Muscle of arm (tissue), 12 donors: Measurements from ENCODE around the gene IGF2BP3. TPM values are rescaled to one million over a fixed set of nuclear protein-coding genes. Genes with fewer than 3 reads are reported as not detected.

Source experiments
- DNase-seq: peaks from one replicate; pipeline ENCODE4 v3.0.0-alpha.2; 2013
- polyA plus RNA-seq, 12 donors: library from polyadenylated mRNA; unstranded; fragments of 120-200 nt; gene quantifications; one replicate each; pipeline ENCODE4 v1.2.1, GENCODE V29; 2013; ENCODE audit not compliant: insufficient read length in 12 of 12

Gene IGF2BP3
- polyA plus RNA-seq, 12 donors, result 22.1 to 57.4 (median 34.1) TPM; not detected in 1

DNA sequence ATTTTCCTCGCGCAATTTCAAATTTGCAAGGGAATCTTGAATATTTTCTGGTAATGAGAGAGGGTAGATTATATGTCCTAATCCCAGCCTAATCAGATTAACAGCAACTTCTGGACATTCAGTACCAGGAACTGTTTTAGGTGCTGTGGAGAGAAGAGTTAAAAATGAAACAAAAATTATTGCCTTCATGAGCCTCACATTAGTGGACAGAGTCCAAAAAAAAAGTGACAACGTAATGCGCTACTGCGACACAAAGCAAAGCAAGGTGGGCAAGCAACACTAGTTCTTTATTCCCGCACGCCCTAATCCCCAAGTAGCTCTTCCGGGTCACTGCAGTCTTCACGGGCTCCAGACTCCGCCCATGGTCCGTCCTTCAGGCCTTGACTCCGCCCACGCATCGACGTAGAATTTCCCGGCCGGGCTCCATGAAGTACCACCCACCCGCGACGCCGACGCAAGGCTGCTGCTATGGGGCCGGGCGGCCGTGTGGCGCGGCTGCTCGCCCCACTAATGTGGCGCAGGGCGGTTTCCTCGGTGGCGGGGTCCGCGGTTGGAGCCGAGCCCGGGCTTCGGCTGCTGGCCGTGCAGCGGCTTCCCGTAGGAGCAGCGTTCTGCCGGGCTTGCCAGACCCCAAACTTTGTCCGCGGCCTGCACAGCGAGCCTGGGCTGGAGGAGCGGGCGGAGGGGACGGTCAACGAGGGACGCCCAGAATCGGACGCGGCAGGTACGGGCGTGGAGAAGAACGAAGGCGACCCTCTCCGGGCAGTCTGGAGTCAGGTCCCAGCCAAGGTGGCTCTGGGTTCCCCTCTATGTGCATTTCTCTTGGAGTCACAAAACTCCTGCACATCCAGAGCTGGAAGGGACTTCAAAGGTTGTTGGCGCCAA is 171.2 kb downstream of the IGF2BP3 start, which contains the start of gene MALSU1:
MALSU1 (plus strand) TSS at position 455 of the 885 bp plus-strand sequence; CDS start at position 469, 14 bp downstream.
- peak; percentile 98 for DNase-seq

DNA sequence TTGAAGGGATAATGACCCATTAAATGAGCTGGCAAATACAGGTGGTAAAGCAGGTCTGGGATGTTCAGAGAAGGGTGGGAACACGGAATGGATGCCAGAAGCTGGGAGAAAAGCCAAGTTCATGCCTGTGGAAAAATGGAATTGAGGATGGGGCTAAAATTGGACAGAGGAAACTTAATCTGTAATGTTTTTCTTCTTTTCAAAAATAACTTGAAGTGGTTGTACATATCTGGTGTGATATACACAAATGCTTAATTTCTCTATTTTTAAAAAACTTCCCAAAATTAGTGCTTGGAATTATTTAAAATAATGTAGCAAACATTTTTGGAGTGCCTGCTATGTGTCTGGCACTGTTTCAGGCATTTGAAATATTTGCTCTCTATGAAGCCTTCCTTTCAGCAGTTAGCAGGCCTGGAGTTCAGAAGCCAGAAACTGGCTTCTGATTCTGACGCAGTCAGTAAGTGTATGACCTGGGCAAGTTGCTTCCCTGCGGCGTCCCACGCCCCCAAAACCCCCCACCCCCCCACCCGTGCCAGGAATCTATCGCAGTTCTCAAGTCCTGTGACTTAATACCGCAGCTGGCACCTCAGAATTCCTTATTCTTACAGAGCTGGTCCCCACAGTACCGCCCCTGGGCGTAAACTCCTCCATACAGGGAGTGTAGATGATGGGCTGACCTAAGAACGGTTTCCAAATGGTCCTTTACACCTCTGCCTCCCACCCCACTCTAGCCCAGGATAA is 172.0 kb downstream of the IGF2BP3 start:
- no peak for DNase-seq

DNA sequence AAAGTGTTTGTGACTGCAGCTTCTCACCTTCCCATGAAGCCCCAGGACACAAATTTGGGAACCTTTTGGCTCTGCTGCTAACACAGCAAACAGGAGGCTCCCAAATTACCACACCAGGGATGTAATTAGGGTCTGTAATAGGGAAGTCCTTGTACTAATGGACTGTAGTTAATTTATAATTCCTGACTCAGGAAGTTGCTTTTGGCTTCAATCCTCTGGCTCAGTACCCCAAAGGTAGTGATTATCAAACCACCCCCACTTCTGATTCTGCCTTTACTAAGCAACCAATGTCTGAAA is 174.9 kb downstream of the IGF2BP3 start:
- no peak for DNase-seq

DNA sequence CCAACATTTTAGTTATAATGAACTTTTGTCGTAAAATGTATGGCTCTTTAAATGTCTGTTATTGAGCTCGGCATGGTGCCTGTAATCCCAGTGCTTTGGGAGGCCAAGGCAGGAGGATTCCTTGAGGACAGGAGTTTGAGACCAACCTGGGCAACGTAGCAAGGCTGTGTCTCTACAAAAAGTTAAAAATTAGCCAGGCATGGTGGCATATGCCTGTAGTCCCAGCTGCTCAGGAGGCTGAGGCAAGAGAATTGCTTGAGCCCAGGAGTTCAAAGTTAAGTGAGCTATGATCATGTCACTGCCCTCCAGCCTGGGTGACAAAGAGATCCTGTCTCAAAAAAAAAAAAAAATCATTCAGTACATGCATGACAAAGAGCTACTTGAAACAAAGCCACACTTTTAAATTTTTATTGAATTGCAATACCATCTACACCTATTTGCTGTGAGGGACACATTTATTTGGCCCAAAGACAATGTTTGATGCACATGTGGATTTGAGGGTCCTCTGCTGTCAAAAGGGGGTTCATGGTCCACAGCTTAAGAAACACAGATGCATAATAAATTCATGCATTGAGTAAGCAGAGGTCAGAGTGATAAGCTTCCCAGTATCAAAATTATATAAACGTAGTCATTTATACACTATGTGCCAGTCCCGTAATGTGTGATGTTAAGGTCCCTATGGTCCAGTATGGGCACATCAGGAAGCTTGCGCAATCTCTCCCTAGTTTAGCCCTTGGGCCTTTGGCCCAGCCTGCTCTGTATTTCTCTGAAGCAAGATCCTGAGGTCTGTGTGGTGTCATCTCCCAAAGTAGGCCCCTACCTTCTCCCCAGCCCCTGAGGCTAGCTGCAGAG is 175.5 kb downstream of the IGF2BP3 start:
- no peak for DNase-seq

DNA sequence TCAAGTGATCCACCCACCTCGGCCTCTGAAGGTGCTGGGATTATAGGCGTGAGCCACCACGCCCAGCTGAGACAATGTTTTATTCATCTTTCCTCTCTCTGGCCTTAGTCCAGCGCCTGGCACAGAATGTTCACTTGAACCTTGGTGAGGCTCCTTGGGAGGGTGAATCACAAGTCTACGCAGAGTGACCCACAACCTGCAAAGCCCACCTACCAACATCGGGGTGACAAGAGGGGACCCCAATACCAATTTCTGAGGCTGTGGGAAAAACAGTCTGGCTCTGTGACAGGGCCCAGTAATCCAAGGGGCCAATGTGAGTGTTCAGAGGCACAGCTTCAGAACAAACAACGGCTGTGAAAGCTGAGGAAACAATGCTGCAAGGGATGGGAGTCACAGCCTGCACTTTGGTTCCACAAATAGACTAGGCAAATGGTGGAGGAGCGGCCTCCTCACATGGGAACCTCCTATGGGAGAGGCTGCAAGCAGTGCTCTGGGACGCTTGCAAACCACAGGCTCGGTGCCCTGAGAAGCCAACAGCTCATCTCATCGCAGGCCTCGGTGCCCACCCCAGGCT is 176.7 kb downstream of the IGF2BP3 start:
- DNase-seq, result no peak

DNA sequence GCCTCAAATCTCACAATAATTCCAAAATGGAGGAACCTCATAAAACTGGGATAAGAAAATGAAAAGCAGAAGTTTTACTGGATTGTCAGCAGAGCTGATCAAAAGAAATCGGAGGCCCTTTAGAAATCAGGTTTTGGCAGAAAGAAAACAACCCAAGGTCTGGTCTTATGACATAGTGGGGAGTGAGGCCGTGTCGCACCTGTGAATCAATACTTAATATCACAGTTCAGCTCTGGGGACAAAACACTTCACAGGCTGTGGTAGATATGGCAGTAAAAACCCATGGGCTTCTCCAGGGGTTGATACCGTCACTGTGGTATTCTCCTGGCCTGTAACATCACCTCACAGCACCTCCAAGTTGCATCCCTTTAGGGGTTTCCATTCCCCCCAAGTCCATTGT is 177.7 kb downstream of the IGF2BP3 start:
- DNase-seq, result no peak

DNA sequence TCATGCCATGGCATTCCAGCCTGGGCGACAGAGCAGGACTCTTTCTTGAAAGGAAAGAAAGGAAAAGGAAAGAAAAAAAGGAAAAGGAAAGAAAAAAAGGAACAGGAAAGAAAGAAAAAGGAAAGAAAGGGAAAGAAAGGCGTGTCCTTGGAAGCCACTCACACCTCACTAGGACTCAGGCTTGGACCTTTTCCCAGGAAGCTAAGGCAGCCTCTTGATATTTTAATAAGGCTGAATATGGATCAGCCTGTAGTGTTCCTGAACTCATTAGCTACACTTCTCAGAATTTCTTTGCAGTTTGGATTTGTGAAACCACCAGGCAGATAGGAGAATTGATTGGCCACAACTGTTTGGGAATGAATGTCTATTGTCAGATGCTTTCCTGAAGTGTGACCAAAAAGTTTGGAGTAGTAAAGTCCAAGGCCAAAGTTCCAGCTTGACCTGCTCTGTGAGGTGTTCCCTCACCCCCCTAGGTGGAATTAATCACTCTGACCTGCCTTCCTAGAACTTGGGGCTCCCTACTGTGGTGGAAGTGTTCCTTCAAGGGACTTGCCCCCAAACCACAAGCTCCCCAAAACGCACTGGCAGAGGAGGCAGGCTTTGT is 178.2 kb downstream of the IGF2BP3 start:
- DNase-seq, result no peak

DNA sequence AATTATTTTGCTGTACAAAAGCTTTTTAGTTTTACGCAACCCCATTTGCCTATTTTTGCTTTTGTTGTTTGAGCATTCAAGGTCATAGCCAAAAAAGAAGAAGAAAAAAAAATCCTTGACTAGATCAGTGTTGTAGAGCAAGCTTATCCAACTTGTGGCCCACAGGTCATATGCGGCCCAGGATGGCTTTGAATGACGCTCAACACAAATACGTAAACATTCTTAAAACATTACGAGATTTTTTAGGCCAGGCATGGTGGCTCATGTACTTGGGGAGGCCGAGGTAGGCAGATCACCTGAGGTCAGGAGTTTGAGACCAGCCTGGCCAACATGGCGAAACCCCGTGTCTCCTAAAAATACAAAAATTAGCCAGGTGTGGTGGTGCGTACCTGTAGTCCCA is 179.3 kb downstream of the IGF2BP3 start:
- no peak for DNase-seq

DNA sequence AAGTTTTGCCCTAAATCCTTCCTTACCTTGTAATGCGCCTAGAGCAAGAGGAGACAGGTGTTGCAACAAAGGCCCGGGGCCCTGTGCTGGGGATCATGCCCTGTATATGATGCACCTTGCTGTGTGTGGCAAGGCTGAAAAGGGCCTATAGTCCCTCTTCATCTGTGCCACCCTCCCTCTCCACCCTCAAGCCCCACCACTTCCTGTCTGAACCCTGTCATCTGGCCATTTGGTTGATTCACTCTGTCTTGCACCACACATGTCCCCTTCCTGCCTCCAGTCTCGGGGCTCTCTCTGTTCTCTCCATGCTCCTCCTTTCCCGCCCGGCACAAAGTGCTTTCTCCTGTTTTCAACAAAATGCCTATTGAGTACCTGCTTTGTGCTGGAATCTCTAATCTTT is 182.7 kb downstream of the IGF2BP3 start:
- DNase-seq, result no peak

DNA sequence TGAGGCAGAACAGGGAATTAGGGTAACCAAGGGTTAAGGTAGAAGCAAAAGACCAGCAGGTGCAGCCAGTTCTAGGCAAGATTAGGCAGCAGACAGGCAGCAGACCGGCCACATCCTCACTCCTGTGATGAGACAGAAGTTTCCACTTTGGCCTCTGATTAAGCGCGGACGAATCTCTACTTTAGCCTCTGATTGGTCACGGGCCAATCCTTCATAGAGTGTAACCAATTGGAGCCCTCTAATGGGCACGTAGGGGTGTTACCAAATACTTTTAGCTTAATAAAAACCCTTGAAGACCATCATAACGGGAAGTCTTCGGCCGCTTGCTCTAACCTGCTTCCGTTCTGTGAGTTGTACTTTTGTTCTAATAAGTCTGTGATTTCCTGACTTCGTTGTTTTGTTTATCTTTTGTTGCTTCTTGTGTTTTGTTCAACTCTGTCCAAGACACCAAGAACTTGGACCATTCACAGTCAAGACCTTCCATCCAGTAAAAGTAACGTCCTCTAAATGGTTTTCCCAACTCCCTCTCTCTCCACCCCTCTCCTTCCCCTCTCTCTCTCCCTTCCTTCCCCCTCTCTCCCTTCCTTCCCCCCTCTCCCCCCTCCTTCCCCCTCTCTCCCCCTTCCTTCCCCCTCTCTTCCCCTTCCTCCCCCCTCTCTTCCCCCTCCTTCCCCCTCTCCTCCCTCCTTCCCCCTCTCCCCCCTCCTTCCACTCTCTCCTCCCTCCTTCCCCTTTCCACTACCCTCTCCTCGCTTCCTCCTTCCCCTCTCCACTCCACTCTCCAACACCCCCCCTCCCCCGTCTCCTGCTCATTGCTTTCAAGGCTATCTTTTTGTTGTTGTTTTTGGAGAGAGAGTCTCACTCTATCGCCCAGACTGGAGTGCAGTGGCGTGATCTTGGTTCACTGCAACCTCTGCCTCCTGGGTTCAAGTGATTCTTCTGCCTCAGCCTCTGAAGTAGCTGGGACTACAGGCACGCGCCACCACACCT is 184.3 kb downstream of the IGF2BP3 start:
- DNase-seq, result no peak

DNA sequence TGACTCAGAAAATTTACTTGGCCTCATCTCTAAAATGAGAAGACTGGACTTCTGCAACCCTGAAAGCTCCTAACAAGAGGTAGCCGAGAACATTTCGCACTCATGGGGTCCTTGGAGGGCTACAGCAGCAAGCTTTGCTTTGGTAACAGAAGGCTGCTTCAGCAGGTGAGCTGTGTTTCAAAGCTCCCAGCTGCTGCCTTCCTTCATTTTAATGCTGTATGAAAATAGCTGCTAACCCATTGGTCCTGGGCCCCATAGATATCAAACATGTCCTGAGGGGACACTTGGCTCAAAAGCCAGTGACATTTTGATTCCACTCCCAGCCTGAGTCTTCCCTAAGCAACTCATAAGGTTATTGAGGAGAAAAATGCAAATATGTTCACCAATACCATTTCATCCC is 185.4 kb downstream of the IGF2BP3 start:
- no peak for DNase-seq

DNA sequence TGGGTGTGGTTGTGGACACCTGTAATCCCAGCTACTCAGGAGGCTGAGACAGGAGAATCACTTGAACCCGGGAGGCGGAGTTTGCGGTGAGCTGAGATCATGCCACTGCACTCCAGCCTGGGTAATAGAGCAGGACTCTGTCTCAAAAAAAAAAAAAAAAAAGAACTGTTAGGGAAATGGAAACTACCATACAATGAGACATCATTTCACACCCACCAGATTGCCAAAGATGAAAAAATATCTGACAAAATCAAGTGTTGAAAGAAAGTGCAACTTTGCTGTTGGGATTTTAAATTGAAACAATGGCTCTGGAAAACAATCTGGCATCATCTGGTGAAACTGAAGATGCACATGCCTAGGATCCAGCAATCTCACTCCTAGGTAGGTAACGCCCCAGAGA is 187.2 kb downstream of the IGF2BP3 start:
- no peak for DNase-seq

DNA sequence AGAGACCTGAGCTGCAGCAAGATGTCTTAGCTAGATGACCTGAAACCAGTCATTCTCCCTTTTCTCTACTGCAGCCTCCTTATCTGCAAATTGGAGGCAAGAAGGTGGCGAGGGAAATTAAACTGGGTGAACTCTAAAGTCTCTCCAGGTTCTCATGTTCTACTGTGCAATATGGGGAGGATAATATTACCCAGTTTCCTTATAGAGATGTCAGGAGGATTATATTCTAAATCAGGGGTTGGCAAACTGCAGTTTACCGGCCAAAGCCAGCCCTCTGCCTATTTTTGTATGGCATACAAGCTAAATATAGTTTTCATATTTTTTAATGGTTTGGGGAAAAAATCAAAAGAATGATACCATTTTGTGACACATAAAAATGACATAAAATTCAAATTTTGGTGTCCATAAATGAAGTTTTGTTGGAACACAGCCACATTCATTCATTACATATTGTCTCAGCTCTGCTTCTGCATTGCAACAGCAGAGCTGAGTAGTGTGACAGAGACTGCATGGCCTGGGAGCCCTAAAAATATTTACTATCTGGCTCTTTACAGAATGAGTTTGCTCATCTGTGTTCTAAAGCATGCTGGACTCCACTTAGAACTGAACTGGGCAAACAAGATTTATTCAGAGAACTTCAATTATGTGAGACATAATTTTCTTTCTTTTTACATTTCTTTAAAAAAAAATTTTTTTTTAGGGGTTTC is 190.3 kb downstream of the IGF2BP3 start:
- DNase-seq, result no peak

DNA sequence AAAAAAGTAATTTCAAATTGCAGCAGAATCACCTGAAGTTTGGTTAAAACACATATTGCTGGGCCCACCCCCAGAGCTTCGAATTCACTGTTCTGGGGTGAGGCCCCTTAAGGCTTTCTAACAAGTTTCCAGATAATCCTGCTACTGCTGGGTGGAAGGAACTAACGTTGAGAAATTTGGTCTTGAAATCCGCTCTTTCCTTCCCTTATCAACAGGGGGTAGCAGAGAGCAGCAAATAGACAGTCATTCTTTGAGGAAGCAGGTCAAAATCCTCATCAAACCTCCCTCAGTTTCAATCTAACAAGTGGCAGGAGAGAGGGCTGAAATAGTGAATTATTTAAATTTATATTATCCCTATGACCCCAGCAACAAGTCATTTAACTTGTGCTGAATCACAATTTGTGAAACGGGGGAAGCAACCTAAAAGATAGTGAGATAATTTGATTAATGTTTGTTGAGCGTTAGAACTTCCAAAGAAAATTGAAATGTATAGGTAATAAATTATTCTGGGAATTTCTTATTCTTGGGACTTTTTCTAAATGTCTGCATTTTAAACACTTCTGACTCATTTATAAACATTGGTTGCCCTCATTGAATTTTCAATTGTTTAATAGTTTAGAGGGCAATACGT is 192.8 kb downstream of the IGF2BP3 start:
- DNase-seq, result peak; percentile 68

DNA sequence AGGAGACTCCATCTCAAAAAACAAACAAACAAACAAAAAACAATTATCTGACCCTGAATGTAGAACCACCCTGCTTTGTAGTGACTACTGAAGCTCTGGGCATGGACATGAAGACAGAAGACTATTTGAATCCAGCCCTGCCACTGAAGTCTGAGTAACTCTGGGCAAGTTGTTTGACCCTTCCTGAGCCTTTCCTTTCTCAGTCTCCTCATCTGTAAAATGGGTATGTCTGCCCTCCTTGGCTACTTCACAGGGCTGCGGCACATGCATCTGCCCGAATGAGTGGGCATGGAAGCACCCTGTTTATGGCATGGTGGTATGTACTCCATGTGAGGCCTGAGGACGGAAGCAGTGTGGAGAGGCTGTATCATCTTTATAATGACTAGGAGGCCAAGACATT is 193.3 kb downstream of the IGF2BP3 start:
- no peak for DNase-seq

DNA sequence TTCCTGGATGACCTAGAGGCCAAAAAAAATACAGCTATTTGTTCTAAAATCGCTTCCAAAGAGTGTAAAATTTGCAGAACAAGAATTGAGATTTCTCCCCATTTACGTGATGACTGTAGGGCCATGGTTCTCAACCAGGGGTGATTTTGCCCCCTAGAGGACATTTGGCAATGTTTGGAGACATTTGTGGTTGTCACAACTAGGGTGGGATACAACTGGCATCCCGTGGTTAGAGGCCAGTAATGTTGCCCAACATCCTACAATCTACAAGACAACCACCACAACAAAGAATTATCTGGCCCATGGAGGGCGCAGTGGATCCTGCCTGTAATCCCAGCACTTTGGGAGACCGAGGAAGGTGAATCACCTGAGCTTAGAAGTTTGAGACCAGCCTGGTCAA is 193.9 kb downstream of the IGF2BP3 start:
- DNase-seq, result no peak

DNA sequence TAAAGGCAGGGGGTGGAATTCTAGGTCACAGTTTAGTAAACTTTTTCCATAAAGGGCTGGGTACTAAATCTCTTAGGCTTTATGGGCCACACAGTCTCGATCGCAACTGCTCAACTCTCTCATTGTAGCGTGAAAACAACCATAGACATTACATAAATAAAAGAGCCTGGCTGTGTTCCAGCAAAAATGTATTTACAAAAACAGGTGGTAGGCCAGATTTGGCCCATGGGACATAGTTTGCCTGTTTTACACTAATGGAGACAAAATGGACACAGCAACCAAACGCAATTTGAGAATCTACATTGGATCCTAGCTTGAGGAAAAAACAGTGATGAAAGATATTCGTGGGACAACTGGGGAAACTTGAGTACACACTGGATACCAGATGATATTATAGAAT is 194.4 kb downstream of the IGF2BP3 start:
- no peak for DNase-seq

DNA sequence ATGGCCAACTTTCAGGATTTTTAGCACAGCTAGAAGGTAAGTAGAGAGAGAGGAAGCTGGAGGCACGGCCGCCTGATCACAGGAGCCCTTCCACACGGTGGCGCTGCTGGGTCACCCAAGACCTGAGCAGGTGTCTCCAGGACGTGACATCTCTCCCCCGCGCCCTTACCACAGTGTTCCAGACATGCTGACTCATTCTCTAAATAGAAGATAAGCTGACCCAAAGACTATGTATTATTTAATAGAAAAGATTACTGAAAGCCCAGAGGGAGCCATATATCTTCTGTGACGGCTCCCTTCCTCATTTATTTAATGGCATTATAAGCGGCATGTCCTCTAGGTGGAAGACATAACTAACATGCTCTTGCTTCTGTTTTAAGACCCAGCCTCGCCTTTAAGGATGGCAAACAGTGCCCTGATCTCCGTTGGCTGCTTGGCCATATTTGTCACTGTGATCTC is 197.1 kb downstream of the IGF2BP3 start:
- DNase-seq, result peak; percentile 50

DNA sequence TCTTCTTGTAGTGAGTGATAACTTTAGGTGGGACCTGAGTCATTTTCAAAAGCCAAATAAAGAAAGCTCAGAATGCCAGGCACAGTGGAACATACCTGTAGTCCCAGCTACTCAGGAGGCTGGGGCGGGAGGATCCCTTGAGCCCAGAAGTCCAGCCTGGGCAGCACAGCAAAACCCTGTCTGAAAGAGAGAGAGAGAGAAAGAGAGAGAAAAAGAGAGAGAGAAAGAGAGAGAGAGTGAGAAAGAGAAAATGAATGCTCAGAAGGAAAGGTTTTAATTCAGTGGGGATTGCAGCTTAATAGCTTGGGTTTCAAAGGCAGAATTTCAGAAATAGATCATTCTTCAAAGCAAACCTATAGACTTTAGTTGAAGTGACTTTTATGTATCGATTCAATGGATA is 198.0 kb downstream of the IGF2BP3 start:
- DNase-seq, result no peak
